Smooth muscle cell (in vitro differentiated cells): ENCODE results near the gene PLEKHG4. TPM values are rescaled to one million over a fixed set of nuclear protein-coding genes. Genes with fewer than 3 reads are reported as not detected.

Experiments
- DNase-seq: peaks from one replicate; lab custom pipeline; 2025; ENCODE audit not compliant: unreplicated experiment; lab: John Stamatoyannopoulos, UW
- H2AFZ ChIP-seq: fragments of 200-600 bp; sonication (generic); 2 replicates; pipeline ENCODE4 v1.6.0; 2016; ENCODE audit warnings: antibody characterized with exemption, low read depth, mild to moderate bottlenecking
- H3F3A ChIP-seq: fragments of 200-600 bp; sonication (generic); 2 replicates; pipeline ENCODE4 v1.6.0; 2017; ENCODE audit warnings: antibody characterized with exemption, low read depth
- H3K27ac ChIP-seq: fragments of 200-600 bp; sonication (generic); 2 replicates; pipeline ENCODE4 v1.5.1; 2016; ENCODE audit warnings: low read depth, mild to moderate bottlenecking
- H3K27me3 ChIP-seq: fragments of 200-600 bp; sonication (generic); 2 replicates; pipeline ENCODE4 v1.6.1; 2016; ENCODE audit warnings: low read depth, mild to moderate bottlenecking
- H3K36me3 ChIP-seq: fragments of 200-600 bp; sonication (generic); 2 replicates; pipeline ENCODE4 v1.5.1; 2016; ENCODE audit warnings: low read depth
- H3K4me1 ChIP-seq: fragments of 200-600 bp; sonication (generic); 2 replicates; pipeline ENCODE4 v1.5.1; 2016; ENCODE audit warnings: low read depth
- H3K4me2 ChIP-seq: fragments of 200-600 bp; sonication (generic); 2 replicates; pipeline ENCODE4 v1.6.0; 2016; ENCODE audit warnings: mild to moderate bottlenecking
- H3K4me3 ChIP-seq: fragments of 200-600 bp; sonication (generic); 2 replicates; pipeline ENCODE4 v1.5.1; 2016; ENCODE audit warnings: mild to moderate bottlenecking
- H3K79me2 ChIP-seq: fragments of 200-600 bp; sonication (generic); 2 replicates; pipeline ENCODE4 v1.6.0; 2016; ENCODE audit warnings: low read depth, mild to moderate bottlenecking
- H3K9ac ChIP-seq: fragments of 200-600 bp; sonication (generic); 2 replicates; pipeline ENCODE4 v1.6.0; 2016; ENCODE audit warnings: low read depth
- H3K9me3 ChIP-seq: fragments of 200-600 bp; sonication (generic); replicated peaks from 2 replicates; pipeline ENCODE4 v1.5.1; 2016; ENCODE audit warnings: low read depth
- H4K20me1 ChIP-seq: fragments of 200-600 bp; sonication (generic); 2 replicates; pipeline ENCODE4 v1.6.0; 2016; ENCODE audit warnings: low read depth
- WGBS: methylation state at CpG from one replicate; pipeline ENCODE4 v1.1.7; 2016; ENCODE audit warnings: low lambda C conversion rate; 5-methylcytosine and 5-hydroxymethylcytosine counted together
- polyA plus RNA-seq: library from polyadenylated mRNA; unstranded; fragments of >200 nt; fragmentation: Nextera tagmentation; extraction: Ambion mirVana; gene quantifications from 2 replicates; pipeline ENCODE4 v1.2.1, GENCODE V29; 2016
- total RNA-seq: library from RNA; depleted of rRNA; stranded (reverse); fragments of >200 nt; gene quantifications from 2 replicates; pipeline ENCODE4 v1.2.3, GENCODE V29; 2014
- TF ChIP-seq, protein P1 (sequence below): fragments of 200-600 bp; sonication (generic); IDR thresholded peaks from 2 replicates; pipeline ENCODE4 v1.5.1; 2017; ENCODE audit warnings: borderline replicate concordance, mild to moderate bottlenecking, antibody characterized with exemption; ENCODE audit not compliant: insufficient read depth, poor library complexity, severe bottlenecking

PLEKHG4 gene
- total and polyA plus RNA-seq, 2 experiments from 2014 or later, result 2.7 to 27.0 TPM

DNA sequence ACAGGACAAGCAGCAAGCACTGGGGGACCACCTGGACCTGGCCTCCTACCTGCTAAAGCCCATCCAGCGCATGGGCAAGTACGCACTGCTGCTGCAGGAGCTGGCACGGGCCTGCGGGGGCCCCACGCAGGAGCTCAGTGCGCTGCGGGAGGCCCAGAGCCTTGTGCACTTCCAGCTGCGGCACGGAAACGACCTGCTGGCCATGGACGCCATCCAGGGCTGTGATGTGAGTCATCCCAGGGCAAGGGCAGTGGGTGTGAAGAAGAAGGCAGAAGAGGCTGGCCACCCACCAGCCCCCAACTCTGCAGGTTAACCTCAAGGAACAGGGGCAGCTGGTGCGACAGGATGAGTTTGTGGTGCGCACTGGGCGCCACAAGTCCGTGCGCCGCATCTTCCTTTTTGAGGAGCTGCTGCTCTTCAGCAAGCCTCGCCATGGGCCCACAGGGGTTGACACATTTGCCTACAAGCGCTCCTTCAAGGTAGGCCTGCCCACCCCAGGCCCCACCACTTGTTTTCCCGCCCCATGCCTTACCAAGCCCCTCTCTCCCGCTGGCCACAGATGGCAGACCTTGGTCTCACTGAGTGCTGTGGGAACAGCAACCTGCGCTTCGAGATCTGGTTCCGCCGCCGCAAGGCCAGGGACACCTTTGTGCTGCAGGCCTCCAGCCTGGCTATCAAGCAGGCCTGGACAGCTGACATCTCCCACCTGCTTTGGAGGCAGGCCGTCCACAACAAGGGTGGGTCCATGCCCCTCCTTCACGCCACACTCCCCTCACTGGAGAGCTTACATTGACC, 7.3 kb downstream of the PLEKHG4 start:
- Histone ChIP-seq H3K4me3 (no peak overlapping the region), H3K27me3 (no peaks in the 10 kb centered on the region), H2AFZ (no peak overlapping the region), H3K4me1 (no peaks in the 10 kb centered on the region), H3K4me2 (no peak overlapping the region), H3K9me3 (no peaks in the 10 kb centered on the region), H3K36me3 (no peaks in the 10 kb centered on the region), H4K20me1 (no peaks in the 10 kb centered on the region), H3K27ac (no peak overlapping the region), H3F3A (no peaks in the 10 kb centered on the region), H3K9ac (no peak overlapping the region), H3K79me2 (no peaks in the 10 kb centered on the region)
- WGBS, result 95% methylated on average over 27 of the region's 28 CpGs
- no peak for DNase-seq
- TF ChIP-seq, protein P1, sequence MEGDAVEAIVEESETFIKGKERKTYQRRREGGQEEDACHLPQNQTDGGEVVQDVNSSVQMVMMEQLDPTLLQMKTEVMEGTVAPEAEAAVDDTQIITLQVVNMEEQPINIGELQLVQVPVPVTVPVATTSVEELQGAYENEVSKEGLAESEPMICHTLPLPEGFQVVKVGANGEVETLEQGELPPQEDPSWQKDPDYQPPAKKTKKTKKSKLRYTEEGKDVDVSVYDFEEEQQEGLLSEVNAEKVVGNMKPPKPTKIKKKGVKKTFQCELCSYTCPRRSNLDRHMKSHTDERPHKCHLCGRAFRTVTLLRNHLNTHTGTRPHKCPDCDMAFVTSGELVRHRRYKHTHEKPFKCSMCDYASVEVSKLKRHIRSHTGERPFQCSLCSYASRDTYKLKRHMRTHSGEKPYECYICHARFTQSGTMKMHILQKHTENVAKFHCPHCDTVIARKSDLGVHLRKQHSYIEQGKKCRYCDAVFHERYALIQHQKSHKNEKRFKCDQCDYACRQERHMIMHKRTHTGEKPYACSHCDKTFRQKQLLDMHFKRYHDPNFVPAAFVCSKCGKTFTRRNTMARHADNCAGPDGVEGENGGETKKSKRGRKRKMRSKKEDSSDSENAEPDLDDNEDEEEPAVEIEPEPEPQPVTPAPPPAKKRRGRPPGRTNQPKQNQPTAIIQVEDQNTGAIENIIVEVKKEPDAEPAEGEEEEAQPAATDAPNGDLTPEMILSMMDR, result no peak

DNA sequence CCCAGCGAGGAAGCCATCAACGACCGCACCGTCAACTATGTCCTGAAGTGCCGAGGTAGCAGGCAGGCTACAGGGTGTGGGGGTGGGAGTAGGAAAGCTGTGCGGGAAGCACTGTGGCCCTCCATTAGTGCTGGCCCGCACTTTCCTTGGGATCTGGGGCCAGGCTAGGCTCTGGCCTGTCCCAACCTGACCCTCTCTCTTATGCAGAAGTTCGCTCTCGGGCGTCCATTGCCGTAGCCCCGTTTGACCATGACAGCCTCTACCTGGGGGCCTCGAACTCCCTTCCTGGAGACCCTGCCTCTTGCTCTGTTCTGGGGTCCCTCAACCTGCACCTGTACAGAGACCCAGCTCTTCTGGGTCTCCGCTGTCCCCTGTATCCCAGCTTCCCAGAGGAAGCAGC, 8.6 kb downstream of the PLEKHG4 start:
- no peaks in the 10 kb centered on the region for H3K9me3 ChIP-seq
- no peaks in the 10 kb centered on the region for H3K27me3 ChIP-seq
- no peaks in the 10 kb centered on the region for H3K36me3 ChIP-seq
- no peaks in the 10 kb centered on the region for H4K20me1 ChIP-seq
- no peak overlapping the region for H2AFZ ChIP-seq
- H3K27ac ChIP-seq, result no peak overlapping the region
- TF ChIP-seq, protein P1, result no peak
- DNase-seq, result no peak
- no peak overlapping the region for H3K4me3 ChIP-seq
- no peak overlapping the region for H3K4me2 ChIP-seq
- H3F3A ChIP-seq, result no peaks in the 10 kb centered on the region
- H3K79me2 ChIP-seq, result no peaks in the 10 kb centered on the region
- no peak overlapping the region for H3K9ac ChIP-seq
- H3K4me1 ChIP-seq, result no peaks in the 10 kb centered on the region
- 98% methylated on average over 14 of the region's 14 CpGs for WGBS

DNA sequence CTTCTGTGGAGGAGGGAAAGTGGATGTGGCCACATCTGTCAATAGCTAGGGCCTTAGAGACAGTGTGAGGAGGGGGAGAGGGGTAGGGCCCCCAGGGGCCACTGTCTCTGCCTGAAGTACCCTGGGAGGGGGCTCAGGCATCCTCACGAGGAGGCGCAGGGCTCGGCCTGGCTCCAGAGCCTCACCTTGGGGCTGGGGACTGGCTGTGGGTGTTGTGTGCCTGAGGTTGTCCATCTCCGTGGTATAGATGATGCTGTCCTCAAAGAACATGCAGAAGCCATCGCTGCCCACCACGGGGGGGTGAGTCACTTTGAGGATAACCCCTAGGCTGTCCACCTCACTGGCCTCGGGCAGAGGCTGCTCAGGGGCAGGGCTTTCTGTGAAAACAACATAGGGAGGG, 12.1 kb downstream of the PLEKHG4 start:
- H3K9me3 ChIP-seq, result no peaks in the 10 kb centered on the region
- H3K27me3 ChIP-seq, result no peaks in the 10 kb centered on the region
- H3K4me1 ChIP-seq, result no peaks in the 10 kb centered on the region
- H3K4me3 ChIP-seq, result no peak overlapping the region
- H3K9ac ChIP-seq, result no peak overlapping the region
- no peak overlapping the region for H3K4me2 ChIP-seq
- H3F3A ChIP-seq, result no peaks in the 10 kb centered on the region
- no peak for DNase-seq
- no peak overlapping the region for H3K27ac ChIP-seq
- 92% methylated on average over 7 of the region's 7 CpGs for WGBS
- H2AFZ ChIP-seq, result no peak overlapping the region
- no peaks in the 10 kb centered on the region for H4K20me1 ChIP-seq
- no peaks in the 10 kb centered on the region for H3K79me2 ChIP-seq
- H3K36me3 ChIP-seq, result no peaks in the 10 kb centered on the region
- TF ChIP-seq, protein P1, result no peak
